Lower leg skin (tissue), 4 donors: ENCODE data around the gene PLCH1. TPM values are rescaled to one million over a fixed set of nuclear protein-coding genes. Genes with fewer than 3 reads are reported as not detected.

Source experiments
- DNase-seq, 2 donors: peaks; one replicate each; pipeline ENCODE4 v3.0.0-alpha.2; 2019; ENCODE audit warnings: low spot score in 2 of 2
- H3K4me3 ChIP-seq: fragments of 200-600 bp; sonication (generic); 2 replicates; pipeline ENCODE4 v1.5.1; 2017; ENCODE audit warnings: mild to moderate bottlenecking, low read depth; ENCODE audit not compliant: poor library complexity, severe bottlenecking
- POLR2A ChIP-seq, 2 donors: fragments of 450-650 bp; IDR thresholded peaks; one replicate each; pipeline ENCODE4 v1.6.1; 2016 to 2017; ENCODE audit warnings: antibody characterized with exemption in 2 of 2, mild to moderate bottlenecking in 1 of 2, moderate library complexity in 1 of 2
- WGBS, 2 donors: methylation state at CpG; one replicate each; pipeline ENCODE4 v1.1.5; 2018; 5-methylcytosine and 5-hydroxymethylcytosine counted together
- intact Hi-C: fragments of 100-400 bp; cut with DNase I; formaldehyde crosslinking; loops from one replicate; pipeline ENCODE4 v1.15.0; 2023; ENCODE audit warnings: low total_unique reads
- total RNA-seq, 4 donors: library from RNA; depleted of rRNA; stranded (reverse); fragments of >200 nt; gene quantifications; one replicate each; pipeline ENCODE4 v1.1.0, GENCODE V29; 2016
- TF ChIP-seq, protein P1 (sequence below), 3 donors: fragments of 450-650 bp; IDR thresholded peaks; one replicate each; pipeline ENCODE4 v1.5.1; 2016; ENCODE audit warnings: antibody characterized with exemption in 3 of 3, mild to moderate bottlenecking in 3 of 3, moderate library complexity in 2 of 3

The PLCH1 gene
- total RNA-seq, 4 donors from 2014 or later, result 0.55 to 1.2 (median 0.79) TPM

DNA sequence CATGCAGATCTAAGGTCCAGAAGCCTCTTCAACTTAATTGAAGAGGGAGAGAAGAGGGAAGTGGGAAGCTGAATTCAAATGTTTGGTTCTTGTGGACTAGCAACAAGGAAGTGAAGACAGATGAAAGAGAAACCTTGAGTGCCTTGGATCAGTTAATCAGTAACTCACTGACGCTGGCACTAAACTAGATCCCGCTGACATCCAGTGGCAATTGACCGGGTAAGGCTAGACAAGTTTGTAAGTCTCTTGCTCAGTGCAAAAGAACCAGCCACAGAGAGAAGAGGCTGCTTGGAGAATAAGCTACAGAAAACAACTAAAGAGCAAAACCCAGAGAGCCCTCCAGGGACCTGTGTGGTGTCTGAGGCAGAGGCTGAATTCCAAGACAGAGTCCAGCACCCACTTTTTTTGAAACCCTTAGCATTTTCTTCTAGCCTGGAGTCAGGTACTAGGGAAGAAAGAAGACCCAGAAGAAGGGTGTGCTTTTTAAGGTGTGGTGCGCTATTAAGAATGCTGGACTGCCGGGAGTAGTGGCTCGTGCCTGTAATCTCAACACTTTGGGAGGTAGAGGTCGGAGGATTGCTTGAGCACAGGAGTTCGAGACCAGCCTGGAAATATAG, 6.9 kb downstream of the PLCH1 start:
- TF ChIP-seq, protein P1, sequence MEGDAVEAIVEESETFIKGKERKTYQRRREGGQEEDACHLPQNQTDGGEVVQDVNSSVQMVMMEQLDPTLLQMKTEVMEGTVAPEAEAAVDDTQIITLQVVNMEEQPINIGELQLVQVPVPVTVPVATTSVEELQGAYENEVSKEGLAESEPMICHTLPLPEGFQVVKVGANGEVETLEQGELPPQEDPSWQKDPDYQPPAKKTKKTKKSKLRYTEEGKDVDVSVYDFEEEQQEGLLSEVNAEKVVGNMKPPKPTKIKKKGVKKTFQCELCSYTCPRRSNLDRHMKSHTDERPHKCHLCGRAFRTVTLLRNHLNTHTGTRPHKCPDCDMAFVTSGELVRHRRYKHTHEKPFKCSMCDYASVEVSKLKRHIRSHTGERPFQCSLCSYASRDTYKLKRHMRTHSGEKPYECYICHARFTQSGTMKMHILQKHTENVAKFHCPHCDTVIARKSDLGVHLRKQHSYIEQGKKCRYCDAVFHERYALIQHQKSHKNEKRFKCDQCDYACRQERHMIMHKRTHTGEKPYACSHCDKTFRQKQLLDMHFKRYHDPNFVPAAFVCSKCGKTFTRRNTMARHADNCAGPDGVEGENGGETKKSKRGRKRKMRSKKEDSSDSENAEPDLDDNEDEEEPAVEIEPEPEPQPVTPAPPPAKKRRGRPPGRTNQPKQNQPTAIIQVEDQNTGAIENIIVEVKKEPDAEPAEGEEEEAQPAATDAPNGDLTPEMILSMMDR (IDR thresholded peaks at IDR 0.05), result no peak
- TF ChIP-seq POLR2A (IDR thresholded peaks at IDR 0.05), result no peak
- no peak overlapping the region for H3K4me3 ChIP-seq
- no peak for DNase-seq
- intact Hi-C loops, result no loop called here
- WGBS, 2 donors, result 65 to 75% methylated on average over 8 of the region's 8 CpGs

DNA sequence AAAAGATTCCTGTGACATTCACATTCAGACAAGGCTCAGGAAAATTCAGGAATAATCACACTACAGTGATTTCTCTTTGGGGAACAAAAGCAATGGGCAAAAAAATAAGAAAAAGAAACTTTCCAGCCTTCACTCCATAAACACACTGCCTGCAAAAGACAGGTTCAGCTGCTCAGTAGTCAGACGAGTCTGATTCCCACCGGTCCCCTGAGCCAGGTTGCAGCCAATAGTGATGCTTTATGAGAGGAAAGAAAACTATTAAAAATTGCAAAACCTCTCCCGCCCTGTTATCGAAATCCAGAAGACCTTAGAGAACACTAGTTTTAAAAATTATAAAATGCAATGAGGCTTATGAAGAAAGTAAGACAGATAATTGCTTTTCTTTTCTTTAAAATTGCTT, 8.5 kb downstream of the PLCH1 start:
- intact Hi-C loops, result no loop called here
- DNase-seq, result no peak
- WGBS, 2 donors, result 57 to 62% methylated on average over 4 of the region's 4 CpGs
- TF ChIP-seq POLR2A (IDR thresholded peaks at IDR 0.05), result no peak
- TF ChIP-seq, protein P1 (IDR thresholded peaks at IDR 0.05), result no peak
- no peak overlapping the region for H3K4me3 ChIP-seq

DNA sequence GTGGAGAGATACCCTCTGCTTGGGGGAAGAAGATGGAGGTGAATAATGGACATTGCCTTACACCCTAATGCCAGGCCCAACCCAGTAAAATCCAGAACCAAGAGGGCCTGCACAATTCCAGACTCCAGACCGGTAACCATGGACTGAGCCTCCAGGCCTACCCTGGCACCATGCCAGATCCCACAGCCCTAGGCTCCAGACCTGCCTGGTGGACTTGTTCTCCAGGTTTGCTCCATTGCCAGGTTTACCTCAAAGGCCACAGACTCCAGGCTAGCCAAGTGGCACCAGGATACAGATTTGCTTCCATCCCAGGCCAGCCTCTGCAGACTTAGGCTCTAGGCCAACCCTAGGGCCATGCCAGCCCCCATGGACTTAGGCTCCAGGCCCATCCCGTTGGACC, 14.0 kb downstream of the PLCH1 start:
- TF ChIP-seq POLR2A (IDR thresholded peaks at IDR 0.05), result no peak
- TF ChIP-seq, protein P1 (IDR thresholded peaks at IDR 0.05), result no peak
- intact Hi-C loops, result no loop called here
- no peak for DNase-seq
- WGBS, 2 donors, result 52 to 78% methylated on average over 2 of the region's 2 CpGs
- no peak overlapping the region for H3K4me3 ChIP-seq

DNA sequence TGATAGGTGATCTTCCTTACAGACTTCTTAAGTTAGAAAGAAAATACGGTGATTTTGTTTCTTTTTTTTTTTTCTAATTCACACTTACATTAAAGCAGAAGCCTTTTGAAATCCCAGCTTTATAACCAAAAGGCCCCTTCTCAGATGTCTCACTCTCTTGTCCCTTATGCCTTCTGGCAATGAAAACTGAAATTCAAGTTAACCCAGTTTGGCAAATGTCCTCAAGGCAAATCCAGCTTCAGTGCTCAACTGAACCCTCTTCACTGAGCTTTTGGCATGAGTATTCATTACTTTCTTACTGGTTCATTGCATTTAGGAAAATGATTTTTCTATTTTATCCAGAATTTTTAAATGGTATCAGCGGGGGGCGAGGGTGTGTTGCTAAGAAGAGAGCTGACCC, 17.0 kb downstream of the PLCH1 start:
- no peak for DNase-seq
- no peak for TF ChIP-seq POLR2A (IDR thresholded peaks at IDR 0.05)
- TF ChIP-seq, protein P1 (IDR thresholded peaks at IDR 0.05), result no peak
- intact Hi-C loops, result no loop called here
- WGBS, 2 donors, result 72 to 81% methylated on average over 3 of the region's 3 CpGs
- no peak overlapping the region for H3K4me3 ChIP-seq

DNA sequence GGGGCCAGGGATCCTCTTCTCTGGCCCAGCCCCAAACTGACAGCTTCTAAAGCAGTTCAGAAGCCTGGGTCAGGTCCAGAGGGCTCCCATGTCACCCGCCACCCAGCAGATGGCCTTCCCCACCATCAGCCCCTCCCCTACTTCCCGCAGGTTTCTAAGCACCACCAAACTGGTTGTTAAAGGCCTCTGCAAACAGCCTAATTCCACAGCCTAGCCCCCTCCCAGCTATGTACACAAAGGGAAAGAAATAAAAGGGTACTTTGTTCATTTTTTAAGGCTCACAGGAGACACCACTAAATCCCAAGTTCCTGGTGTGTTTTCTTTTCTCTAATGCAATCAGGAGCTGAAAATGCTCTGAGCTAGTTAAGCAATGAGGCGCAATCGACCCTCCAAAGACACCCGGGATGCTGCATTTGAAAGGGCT, 30.6 kb downstream of the PLCH1 start:
- no peak overlapping the region for H3K4me3 ChIP-seq
- DNase-seq, result no peak
- TF ChIP-seq POLR2A (IDR thresholded peaks at IDR 0.05), result no peak
- TF ChIP-seq, protein P1 (IDR thresholded peaks at IDR 0.05), result no peak
- intact Hi-C loops, result no loop called here
- WGBS, 2 donors, result 51 to 82% methylated on average over 5 of the region's 5 CpGs

DNA sequence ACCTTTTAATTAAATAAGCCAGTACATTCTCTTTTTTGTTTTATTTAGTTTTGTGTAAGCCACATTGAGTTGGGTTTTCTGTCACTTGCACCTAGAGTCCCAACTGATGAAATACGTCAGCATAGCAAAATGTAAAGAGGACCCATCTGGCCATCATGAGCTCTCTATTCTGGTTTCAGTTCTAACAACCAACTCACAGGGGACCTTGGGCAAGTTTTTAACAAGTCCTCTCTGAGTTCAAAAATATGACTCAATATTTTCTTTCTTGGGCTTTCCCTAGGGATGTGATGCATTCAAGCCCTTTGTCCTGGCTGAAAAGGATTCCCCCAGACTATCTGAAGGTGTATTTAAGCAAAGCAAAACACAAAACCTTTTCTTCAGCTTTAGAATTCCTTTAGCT, 32.9 kb downstream of the PLCH1 start:
- no peak for DNase-seq
- 70 to 78% methylated on average over 1 of the region's 1 CpG for WGBS, 2 donors
- intact Hi-C loops, result no loop called here
- H3K4me3 ChIP-seq, result no peak overlapping the region
- no peak for TF ChIP-seq POLR2A (IDR thresholded peaks at IDR 0.05)
- TF ChIP-seq, protein P1 (IDR thresholded peaks at IDR 0.05), result no peak
